Breast epithelium (tissue), 3 donors: ENCODE data around the gene ASPRV1.

Experiments
- CTCF ChIP-seq, 3 donors: fragments of 450-650 bp; IDR thresholded peaks; one replicate each; pipeline ENCODE4 v1.5.1; 2016 to 2017; ENCODE audit warnings: antibody characterized with exemption in 3 of 3, mild to moderate bottlenecking in 3 of 3, moderate library complexity in 3 of 3
- POLR2A ChIP-seq: fragments of 450-650 bp; IDR thresholded peaks from one replicate; pipeline ENCODE4 v1.6.1; 2016; ENCODE audit warnings: antibody characterized with exemption, mild to moderate bottlenecking, moderate library complexity

- TF ChIP-seq CTCF (IDR thresholded peaks at IDR 0.05) = no peak
- no peak for TF ChIP-seq POLR2A
Measured at GRCh38 chr2:69918401-69918800, 43.0 kb downstream of the ASPRV1 start.
